Fibroblast of mammary gland (primary cell): ENCODE results near the gene SSBP3.
"Not testable (repeated sequence)": the region's sequence is repeated elsewhere in the genome, so short reads cannot be mapped to it uniquely, and the experiment has no call there.

Source experiments
- DNase-seq: peaks from one replicate; pipeline ENCODE4 v3.0.0-alpha.2; 2010; ENCODE audit warnings: low read depth
- H3K4me3 ChIP-seq: 2 replicates; pipeline ENCODE4 v1.5.1; 2011; ENCODE audit warnings: low read depth, mild to moderate bottlenecking, low read length, moderate library complexity; ENCODE audit not compliant: control insufficient read depth
- TF ChIP-seq, protein P1 (sequence below): conservative IDR thresholded peaks from 2 replicates; pipeline ENCODE4 v1.5.1; 2011; ENCODE audit warnings: low read depth, low read length, inconsistent platforms; ENCODE audit not compliant: control insufficient read depth, insufficient read depth

SSBP3 gene

DNA sequence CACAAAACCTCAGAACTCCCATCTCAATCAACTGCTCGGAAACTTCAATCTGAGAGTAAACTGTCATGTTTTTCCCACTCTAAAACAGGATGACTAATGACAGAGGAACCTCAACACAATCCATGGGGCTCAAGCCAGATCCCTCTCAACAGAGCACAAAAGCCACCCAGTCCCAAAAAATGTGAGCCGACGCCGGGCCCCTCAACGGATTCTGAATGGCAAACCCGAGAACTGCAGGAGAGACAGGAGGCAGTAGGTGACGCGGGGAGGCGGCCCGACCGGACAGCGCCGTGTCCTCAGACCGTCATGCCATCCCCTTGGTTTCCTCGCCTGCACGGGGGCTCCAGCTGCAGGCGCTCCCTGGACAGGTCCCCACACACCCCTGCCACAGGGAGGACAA, 53.4 kb downstream of the SSBP3 start:
- TF ChIP-seq, protein P1, sequence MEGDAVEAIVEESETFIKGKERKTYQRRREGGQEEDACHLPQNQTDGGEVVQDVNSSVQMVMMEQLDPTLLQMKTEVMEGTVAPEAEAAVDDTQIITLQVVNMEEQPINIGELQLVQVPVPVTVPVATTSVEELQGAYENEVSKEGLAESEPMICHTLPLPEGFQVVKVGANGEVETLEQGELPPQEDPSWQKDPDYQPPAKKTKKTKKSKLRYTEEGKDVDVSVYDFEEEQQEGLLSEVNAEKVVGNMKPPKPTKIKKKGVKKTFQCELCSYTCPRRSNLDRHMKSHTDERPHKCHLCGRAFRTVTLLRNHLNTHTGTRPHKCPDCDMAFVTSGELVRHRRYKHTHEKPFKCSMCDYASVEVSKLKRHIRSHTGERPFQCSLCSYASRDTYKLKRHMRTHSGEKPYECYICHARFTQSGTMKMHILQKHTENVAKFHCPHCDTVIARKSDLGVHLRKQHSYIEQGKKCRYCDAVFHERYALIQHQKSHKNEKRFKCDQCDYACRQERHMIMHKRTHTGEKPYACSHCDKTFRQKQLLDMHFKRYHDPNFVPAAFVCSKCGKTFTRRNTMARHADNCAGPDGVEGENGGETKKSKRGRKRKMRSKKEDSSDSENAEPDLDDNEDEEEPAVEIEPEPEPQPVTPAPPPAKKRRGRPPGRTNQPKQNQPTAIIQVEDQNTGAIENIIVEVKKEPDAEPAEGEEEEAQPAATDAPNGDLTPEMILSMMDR, result no peak
- DNase-seq, result no peak

DNA sequence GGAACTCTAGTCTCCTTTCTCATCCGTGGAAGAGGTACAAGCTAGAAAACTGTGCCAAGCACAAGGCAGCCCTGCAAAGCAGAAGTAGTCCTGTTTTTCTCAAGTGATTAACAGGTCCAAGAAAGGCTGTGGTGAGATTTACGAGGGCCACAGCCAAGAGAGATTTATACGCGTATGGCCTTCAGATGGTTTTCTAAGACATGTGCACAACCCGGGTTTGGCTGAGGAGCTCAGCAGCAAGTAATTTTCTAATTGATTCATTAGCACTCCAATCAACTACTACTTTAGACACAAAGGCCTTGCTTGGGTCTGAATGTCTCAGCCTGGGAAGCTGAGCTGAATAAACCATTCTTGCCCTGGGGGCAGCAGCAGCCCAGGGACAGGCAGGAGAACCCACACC, 55.8 kb downstream of the SSBP3 start:
- H3K4me3 ChIP-seq, result no peak overlapping the region
- TF ChIP-seq, protein P1, result no peak
- no peak for DNase-seq

More for the DNA sequence above, 53.4 kb downstream of the SSBP3 start:
- H3K4me3 ChIP-seq, result no peak overlapping the region

DNA sequence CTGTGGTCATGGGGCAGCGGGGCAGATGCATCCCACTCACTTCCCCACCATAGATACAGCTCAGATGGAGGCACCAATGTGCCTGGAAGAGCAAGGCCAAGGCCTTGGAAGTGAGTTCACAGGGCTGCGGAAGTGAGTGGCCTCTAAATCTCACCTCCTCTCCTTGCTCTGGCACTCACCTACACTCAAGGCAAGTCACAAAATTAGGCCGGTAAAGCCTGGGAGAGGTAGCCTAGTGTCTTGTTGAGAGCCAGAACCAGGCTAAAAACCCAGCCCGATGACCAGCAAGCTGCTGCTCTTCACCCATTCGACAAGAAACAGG, 57.5 kb downstream of the SSBP3 start:
- H3K4me3 ChIP-seq, result no peak overlapping the region
- TF ChIP-seq, protein P1, result no peak
- no peak for DNase-seq

DNA sequence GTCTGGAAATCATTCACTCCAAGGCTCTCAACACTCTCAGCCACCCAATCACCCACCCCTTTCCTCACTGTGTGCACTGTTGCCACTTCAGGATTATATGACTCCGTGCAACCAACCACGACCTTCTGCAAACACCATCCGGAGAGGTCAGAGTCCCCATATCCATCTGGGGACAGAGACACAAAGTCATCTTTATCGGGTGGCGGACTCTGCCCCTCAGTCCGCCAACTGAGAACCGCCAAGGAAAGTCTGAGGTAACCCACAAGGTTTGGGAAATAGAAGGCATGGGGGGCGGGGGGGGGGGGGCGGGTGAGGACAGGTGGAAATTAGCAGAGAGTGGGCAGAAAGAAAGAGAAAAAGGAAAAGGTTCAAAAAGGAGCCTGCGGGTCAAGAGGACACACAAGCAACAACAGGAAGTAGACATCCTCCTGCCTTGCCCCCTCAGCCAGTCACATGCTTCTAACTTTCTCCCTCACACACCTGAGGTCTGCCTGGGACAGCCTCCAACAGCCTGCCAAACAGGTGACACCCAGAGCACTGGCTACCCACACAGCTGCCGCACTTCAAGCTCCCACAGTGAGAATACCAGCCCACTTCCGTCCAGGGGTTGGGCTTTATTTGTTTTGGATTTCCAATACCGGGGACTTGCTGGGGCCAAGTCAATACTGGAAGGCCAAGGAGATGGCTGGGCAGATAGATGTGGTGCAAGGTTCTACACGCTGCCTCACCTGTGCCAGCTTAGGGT, 58.1 kb downstream of the SSBP3 start:
- TF ChIP-seq, protein P1, result no peak
- DNase-seq, result no peak
- no peak overlapping the region for H3K4me3 ChIP-seq

DNA sequence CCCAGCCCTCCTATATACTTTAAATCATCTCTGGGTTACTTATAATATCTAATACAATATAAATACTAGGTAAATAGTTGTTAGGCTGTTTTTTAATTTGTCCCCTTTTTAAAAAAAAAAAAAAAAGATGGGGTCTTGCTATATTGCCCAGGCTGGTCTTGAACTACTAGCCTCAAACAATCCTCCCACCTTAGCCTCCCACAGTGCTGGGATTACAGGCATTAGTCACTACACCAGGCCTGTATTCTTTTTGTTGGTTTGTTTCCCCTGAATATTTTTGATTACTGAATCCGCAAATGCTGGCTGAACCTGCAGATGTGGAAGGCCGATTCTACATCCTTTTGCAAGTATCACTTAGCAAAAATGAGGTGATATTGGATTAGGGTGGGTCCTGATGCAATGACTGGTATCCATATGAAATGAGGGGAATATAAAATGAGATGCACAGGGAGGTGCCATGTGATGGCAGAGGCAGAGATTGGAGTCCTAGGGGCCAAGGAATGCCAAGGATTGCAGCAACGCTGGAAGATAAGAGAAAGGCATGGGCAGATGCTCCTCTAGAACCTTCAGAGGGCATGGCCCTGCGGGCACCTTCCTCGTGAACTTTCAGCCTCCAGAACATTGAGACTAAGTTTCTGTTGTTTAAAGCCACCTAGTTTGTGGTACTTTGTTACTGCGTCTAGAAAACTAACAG, 58.8 kb downstream of the SSBP3 start:
- H3K4me3 ChIP-seq, result no peak overlapping the region
- TF ChIP-seq, protein P1, result no peak
- DNase-seq, result no peak

DNA sequence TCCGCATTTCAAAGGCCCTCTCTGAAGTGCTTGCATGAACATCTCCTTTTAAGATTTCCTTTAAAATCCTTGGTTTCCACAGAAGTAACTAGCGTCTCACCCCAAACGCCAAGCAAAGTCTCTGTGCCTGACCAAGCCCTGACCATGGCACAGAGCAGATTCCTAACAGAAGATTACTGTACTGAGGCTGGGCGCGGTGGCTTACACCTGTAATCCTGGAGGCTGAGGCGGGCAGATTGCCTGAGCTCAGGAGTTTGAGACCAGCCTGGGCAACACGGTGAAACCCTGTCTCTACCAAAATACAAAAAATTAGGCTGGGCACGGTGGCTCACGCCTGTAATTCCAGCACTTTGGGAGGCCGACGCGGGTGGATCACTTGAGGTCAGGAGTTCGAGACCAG, 60.6 kb downstream of the SSBP3 start:
- H3K4me3 ChIP-seq, DNase-seq: not testable (repeated sequence)

DNA sequence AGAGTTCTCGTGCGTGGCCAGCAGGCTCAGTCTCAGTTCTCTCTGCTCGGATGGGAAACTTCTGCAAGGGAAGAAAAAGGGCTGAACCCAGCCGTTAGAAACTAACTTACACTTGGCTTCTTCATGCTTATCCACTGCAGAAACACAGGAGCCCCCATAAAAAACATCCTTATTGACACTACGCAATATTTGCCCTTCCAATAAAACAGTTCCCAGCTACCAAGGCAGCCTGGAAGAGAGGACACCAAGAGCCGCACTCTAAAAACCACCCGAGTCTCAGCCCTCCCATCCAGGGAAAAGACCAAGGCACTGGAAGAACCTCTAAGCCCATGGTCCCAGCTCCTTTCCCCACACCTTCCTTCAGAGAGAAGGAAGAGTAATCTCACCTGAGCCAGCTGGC, 61.1 kb downstream of the SSBP3 start:
- no peak for DNase-seq
- TF ChIP-seq, protein P1, result no peak

More for the DNA sequence above, 61.1 kb downstream of the SSBP3 start:
- H3K4me3 ChIP-seq, result no peak overlapping the region
